ENCODE data around the gene LCN6.
"Not testable (repeated sequence)": the region's sequence is repeated elsewhere in the genome, so short reads cannot be mapped to it uniquely, and the experiment has no call there.

LCN6 gene

GRCh38 chr9:136760424-136760823, 12.1 kb upstream of the LCN6 start:
- DNase-seq (ENCODE audit: low read depth, low spot score) = no peak

- DNase-seq (ENCODE audit: low read depth, low spot score) = no peak
Measured at GRCh38 chr9:136759436-136760325, 11.4 kb upstream of the LCN6 start.

GRCh38 chr9:136759001-136759400, 10.7 kb upstream of the LCN6 start:
- DNase-seq (ENCODE audit: low read depth, low spot score) = no peak

GRCh38 chr9:136757751-136758140, 9.4 kb upstream of the LCN6 start:
- no peak for DNase-seq (ENCODE audit: low read depth, low spot score)

GRCh38 chr9:136757328-136757727, 9.0 kb upstream of the LCN6 start:
- no peak for DNase-seq (ENCODE audit: low read depth, low spot score)

- no peak for DNase-seq (ENCODE audit: low read depth, low spot score)
Measured at GRCh38 chr9:136756836-136757235, 8.5 kb upstream of the LCN6 start.

DNA sequence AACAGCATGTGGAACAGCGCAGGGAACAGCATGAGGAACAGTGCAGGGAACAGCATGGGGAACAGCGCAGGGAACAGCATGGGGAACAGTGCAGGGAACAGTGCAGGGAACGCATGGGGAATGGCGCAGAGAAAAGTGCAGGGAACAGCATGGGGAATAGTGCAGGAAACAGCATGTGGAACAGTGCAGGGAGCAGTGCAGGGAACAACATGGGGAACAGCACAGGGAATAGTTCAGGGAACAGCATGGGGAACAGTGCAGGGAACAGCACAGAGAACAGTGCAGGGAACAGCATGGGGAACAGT, 7.8 kb upstream of the LCN6 start:
- no peak for DNase-seq (ENCODE audit: low read depth, low spot score)

DNA sequence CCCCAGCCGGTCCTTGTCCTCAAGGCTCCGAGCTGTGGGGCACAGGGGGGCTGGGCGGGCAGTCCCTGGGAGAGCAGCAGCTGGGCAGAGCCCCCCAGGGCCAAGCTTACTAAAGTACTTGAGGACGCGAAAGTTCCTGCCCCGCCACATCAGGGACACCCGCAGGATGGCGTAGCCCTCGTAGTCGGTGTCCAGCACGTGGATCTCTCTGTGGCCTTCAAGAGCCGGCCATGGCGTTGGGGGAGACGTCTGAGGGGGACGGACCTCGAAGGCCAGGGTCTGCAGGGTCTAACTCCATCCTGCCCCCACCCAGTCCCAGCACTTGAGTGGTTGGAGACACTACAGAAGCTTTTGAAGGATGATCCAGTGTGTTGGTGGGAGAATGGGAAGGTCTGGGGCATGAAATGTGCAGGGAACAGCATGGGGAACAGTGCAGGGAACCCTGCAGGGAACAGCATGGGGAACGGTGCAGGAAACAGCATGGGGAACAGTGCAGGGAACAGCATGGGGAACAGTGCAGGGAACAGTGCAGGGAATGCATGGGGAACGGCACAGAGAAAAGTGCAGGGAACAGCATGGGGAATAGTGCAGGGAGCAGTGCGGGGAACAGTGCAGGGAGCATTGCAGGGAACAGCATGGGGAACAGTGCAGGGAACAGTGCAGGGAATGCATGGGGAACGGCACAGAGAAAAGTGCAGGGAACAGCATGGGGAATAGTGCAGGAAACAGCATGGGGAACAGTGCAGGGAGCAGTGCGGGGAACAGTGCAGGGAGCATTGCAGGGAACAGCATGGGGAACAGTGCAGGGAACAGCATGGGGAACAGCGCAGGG, 7.2 kb upstream of the LCN6 start:
- DNase-seq (ENCODE audit: low read depth, low spot score) = not testable (repeated sequence)

DNA sequence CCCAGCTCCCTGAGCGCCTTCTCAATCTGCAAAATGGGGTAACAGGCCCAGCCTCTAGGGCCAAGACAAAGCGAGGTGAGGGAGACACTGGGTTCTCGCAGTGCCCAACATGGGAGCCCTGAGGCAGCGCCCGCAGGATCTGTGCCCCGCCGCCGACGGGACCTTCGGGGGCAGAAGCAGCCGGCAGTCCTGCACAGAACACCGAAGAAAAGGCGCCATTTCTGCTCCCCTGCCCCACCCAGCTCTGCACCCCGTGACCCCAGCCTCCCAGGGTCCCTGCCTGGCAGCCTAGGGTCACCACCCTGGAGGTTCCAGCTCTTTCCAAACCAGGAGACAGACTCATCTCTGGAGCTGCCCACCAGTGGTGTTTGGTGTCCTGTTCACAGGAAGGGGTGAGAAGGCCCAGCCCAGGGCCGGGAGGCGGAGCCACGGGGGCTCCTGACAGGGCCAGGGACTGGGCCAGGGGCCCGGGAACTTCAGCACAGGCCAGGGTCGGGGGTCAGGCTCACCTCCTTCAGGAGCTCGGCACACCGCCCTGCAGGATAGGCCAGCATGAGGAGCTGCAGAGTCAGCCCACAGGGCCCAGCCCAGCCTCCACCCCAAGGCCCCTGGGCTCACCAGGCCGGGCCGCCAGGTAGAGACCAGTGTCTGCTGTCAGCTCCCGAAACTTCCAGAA, 6.4 kb upstream of the LCN6 start:
- DNase-seq (ENCODE audit: low read depth, low spot score) = no peak

DNA sequence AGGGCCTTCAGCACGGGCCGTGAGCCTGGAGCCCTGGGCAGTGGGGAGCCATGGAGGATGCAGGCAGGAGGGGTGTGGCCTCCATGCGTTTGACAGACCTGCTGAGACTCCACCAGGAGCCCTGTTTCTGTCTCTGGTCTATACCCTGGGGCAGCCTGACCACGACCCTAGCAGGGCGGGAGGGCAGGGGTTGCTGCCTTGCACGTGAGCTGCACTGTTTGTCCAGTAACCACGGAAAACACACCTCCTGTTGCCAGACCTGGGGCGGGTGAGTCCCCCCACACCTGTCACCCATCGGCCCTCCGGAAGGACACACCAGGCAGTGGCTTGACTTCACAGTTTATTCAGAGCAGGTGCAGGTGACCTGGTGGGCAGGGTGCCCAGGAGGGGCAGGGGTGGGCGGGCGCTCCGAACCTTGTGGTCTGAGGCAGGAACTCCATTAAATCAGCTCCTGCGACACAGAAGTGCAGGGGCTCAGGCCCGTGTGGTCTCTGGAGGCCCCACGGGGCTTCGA, 5.8 kb upstream of the LCN6 start:
- no peak for DNase-seq (ENCODE audit: low read depth, low spot score)

GRCh38 chr9:136753371-136754058, 5.2 kb upstream of the LCN6 start:
- no peak for DNase-seq (ENCODE audit: low read depth, low spot score)

- DNase-seq (ENCODE audit: low read depth, low spot score) = no peak
Measured at GRCh38 chr9:136751814-136752213, 3.5 kb upstream of the LCN6 start.

DNA sequence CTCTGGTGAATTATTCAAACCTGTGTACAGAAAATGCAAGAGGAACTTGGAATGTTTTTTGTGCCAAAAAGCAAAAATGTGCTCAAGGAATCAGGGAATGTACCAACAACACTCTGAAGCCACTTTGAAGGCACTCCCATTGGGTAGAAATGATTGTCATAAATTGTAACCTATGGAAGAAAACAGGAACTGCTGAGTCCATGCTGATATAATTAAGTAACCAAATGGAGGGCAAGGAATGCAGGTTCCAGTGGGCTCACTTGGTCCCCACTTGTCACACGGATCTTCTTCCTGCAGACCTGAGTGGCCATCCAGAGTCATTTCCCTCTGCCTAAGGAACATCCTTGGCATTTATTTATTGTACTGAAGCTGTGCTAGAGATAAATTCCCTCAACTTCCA, 2.9 kb upstream of the LCN6 start:
- no peak for DNase-seq (ENCODE audit: low read depth, low spot score)

- no peak for DNase-seq (ENCODE audit: low read depth, low spot score)
Measured at GRCh38 chr9:136750526-136750925, 2.2 kb upstream of the LCN6 start.

- no peak for DNase-seq (ENCODE audit: low read depth, low spot score)
Measured at GRCh38 chr9:136748666-136749611, 614 bp upstream of the LCN6 start.

DNA sequence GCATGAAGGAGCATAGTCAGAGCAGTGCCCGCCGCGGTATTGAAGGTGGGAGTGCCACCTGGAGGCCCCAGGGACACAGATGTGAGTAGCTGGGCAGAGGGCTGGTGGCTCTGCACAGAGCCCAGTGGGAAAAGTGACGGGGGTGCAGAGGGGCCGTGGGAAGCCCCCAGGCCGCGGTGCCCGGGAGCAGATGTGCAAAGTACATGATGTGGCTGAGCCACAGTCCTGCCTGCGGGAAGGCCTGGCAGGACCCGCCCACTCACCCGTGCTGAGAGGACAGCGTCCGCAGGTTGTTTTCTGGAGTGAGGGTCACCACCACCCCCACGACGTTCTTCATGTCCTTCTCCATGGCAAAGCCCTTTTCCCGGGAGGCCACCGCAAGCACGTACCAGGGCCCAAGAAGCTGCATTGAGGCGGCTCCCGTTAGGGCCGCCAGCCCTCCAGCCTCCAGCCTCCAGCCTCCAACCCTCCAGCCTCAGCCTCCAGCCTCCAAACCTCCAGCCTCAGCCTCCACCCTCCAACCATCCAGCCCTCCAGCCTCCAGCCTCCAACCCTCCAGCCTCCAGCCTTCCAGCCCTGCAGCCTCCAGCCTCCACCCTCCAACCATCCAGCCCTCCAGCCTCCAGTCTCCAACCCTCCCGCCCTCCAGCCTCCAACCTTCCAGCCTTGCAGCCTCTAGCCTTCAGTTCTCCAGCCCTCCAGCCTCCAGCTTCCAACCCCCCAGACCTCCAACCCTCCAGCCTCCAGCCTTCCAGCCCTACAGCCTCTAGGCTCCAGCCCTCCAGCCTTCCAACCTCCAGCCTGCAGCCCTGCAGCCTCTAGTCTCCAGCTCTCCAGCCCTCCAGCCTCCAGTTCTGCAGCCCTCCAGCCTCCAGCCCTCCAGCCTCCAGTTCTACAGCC, 914 bp downstream of the LCN6 start:
- DNase-seq (ENCODE audit: low read depth, low spot score) = no peak

GRCh38 chr9:136746621-136747020, 1.7 kb downstream of the LCN6 start:
- DNase-seq (ENCODE audit: low read depth, low spot score) = no peak

DNA sequence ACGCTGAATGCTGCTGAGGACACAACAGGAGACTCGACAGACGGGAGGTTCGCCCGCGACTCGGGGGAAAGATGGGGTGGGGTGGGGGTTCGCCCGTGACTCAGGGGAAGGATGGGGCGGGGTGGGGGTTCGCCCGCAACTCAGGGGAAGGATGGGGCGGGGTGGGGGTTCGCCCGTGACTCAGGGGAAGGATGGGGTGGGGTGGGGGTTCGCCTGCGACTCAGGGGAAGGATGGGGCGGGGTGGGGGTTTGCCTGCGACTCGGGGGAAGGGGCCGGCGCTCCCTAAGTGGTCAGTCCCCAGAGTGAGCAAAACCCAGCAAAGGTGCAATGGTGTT, 2.2 kb downstream of the LCN6 start:
- no peak for DNase-seq (ENCODE audit: low read depth, low spot score)

DNA sequence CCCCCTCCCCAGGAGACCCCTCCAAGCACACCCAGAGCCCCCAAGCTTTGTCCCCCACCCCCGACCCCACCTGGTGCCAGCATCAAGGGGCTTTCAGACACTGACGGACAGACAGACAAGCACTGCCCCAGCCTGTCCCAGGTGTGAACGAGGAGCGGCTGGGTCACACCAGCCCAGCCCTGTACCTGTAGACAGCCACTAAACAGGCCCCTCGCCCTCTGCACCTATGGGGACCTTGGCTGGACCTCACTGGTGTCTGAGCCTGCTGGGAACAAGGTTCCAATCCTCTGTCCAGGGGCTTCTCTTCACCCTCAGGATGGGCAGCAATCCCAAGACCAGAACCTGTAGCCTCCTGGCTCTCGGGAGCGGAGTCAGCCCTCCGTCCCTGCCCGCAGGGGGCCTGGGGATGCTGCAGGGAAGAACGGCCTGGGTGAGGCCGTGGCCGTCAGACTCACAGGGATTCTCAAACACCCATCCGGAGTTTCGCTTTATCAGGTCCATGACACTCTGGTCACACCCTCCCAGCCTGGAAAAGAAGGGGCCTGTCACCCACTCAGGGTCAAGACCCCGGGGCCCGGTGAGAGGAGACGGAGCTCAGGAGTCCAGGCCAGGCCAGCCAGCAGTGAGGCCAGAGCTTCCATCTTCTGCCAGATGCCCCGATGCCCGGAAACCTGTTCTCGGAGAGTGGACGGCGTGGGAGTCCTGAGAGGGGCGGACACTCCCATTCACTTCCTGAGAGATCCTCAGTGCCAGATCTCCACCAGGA, 2.8 kb downstream of the LCN6 start:
- no peak for DNase-seq (ENCODE audit: low read depth, low spot score)
